Midbrain (tissue), 1 donor: ENCODE data around the gene WNT7A.
A peak's percentile ranks its signal among the peaks of the same experiment; 100 is the strongest.

ENCODE experiments used
- DNase-seq: peaks from one replicate; lab custom pipeline; 2025; lab: John Stamatoyannopoulos, UW

The WNT7A gene

GRCh38 chr3:13827256-13827655 lies 52.6 kb downstream of the WNT7A start:
- no peak for DNase-seq

GRCh38 chr3:13826672-13827071 lies 53.2 kb downstream of the WNT7A start:
- DNase-seq: no peak

GRCh38 chr3:13825821-13826220 lies 54.0 kb downstream of the WNT7A start:
- DNase-seq: no peak

GRCh38 chr3:13825311-13825579 lies 54.6 kb downstream of the WNT7A start:
- DNase-seq: no peak

- DNase-seq: no peak
Measured at GRCh38 chr3:13824521-13825310, 55.2 kb downstream of the WNT7A start.

- DNase-seq: no peak
Measured at GRCh38 chr3:13823692-13824091, 56.2 kb downstream of the WNT7A start.

GRCh38 chr3:13822871-13823585 lies 56.8 kb downstream of the WNT7A start:
- DNase-seq: no peak

- DNase-seq: no peak
Measured at GRCh38 chr3:13822042-13822441, 57.8 kb downstream of the WNT7A start.

GRCh38 chr3:13821126-13821525 lies 58.7 kb downstream of the WNT7A start:
- no peak for DNase-seq

- DNase-seq: no peak
Measured at GRCh38 chr3:13818919-13819318, 61.0 kb downstream of the WNT7A start.

- DNase-seq: no peak
Measured at GRCh38 chr3:13815088-13815683, 64.7 kb downstream of the WNT7A start.

- DNase-seq: peak; percentile 66
Measured at GRCh38 chr3:13812034-13812471, 67.8 kb downstream of the WNT7A start.

GRCh38 chr3:13811614-13812013 lies 68.3 kb downstream of the WNT7A start:
- no peak for DNase-seq

- no peak for DNase-seq
Measured at GRCh38 chr3:13808550-13808949, 71.3 kb downstream of the WNT7A start.

GRCh38 chr3:13801361-13802204 lies 78.3 kb downstream of the WNT7A start:
- DNase-seq: no peak

- DNase-seq: no peak
Measured at GRCh38 chr3:13800064-13800463, 79.8 kb downstream of the WNT7A start.

GRCh38 chr3:13798401-13798800 lies 81.5 kb downstream of the WNT7A start:
- no peak for DNase-seq

- no peak for DNase-seq
Measured at GRCh38 chr3:13796701-13797460, 83.0 kb downstream of the WNT7A start.

GRCh38 chr3:13795816-13796215 lies 84.1 kb downstream of the WNT7A start:
- DNase-seq: no peak

GRCh38 chr3:13794322-13794721 lies 85.5 kb downstream of the WNT7A start:
- no peak for DNase-seq

GRCh38 chr3:13793451-13793850 lies 86.4 kb downstream of the WNT7A start:
- DNase-seq: no peak
